GM18502 (cell line): Measurements from ENCODE around the gene SNED1.

Experiments used
- ATAC-seq: cut with Tn5 transposase; IDR thresholded peaks from one replicate; pipeline ENCODE4 v1.9.1; 2021; ENCODE audit warnings: mild to moderate bottlenecking; ENCODE audit not compliant: unreplicated experiment, poor library complexity

SNED1 gene

GRCh38 chr2:241040081-241040803 is 41.8 kb downstream of the SNED1 start:
- no peak for ATAC-seq

- peak; percentile 72 for ATAC-seq
Measured at GRCh38 chr2:241041589-241042158, 43.3 kb downstream of the SNED1 start.

GRCh38 chr2:241043581-241043980 is 45.2 kb downstream of the SNED1 start:
- ATAC-seq = no peak

- ATAC-seq = no peak
Measured at GRCh38 chr2:241047253-241048010, 49.0 kb downstream of the SNED1 start.

- ATAC-seq = no peak
Measured at GRCh38 chr2:241048149-241048948, 49.9 kb downstream of the SNED1 start.

- no peak for ATAC-seq
Measured at GRCh38 chr2:241048949-241049343, 50.5 kb downstream of the SNED1 start.

- no peak for ATAC-seq
Measured at GRCh38 chr2:241049739-241050623, 51.6 kb downstream of the SNED1 start.

GRCh38 chr2:241050624-241051577 is 52.5 kb downstream of the SNED1 start:
- ATAC-seq = no peak

- no peak for ATAC-seq
Measured at GRCh38 chr2:241051578-241052487, 53.4 kb downstream of the SNED1 start.

- no peak for ATAC-seq
Measured at GRCh38 chr2:241052677-241053360, 54.4 kb downstream of the SNED1 start.

GRCh38 chr2:241053576-241054251 is 55.3 kb downstream of the SNED1 start:
- ATAC-seq = no peak

- ATAC-seq = no peak
Measured at GRCh38 chr2:241061275-241061674, 62.9 kb downstream of the SNED1 start.

GRCh38 chr2:241062389-241063092 is 64.1 kb downstream of the SNED1 start:
- ATAC-seq = no peak

- ATAC-seq = no peak
Measured at GRCh38 chr2:241063093-241063551, 64.7 kb downstream of the SNED1 start.

- ATAC-seq = no peak
Measured at GRCh38 chr2:241063587-241063986, 65.2 kb downstream of the SNED1 start.
